ENCODE results near the gene CDK6. TPM values are rescaled to one million over a fixed set of nuclear protein-coding genes. Genes with fewer than 3 reads are reported as not detected.

Gene CDK6
- total RNA-seq, 4 donors from 2014 or later: 19.7 to 51.1 (median 33.8) TPM

DNA sequence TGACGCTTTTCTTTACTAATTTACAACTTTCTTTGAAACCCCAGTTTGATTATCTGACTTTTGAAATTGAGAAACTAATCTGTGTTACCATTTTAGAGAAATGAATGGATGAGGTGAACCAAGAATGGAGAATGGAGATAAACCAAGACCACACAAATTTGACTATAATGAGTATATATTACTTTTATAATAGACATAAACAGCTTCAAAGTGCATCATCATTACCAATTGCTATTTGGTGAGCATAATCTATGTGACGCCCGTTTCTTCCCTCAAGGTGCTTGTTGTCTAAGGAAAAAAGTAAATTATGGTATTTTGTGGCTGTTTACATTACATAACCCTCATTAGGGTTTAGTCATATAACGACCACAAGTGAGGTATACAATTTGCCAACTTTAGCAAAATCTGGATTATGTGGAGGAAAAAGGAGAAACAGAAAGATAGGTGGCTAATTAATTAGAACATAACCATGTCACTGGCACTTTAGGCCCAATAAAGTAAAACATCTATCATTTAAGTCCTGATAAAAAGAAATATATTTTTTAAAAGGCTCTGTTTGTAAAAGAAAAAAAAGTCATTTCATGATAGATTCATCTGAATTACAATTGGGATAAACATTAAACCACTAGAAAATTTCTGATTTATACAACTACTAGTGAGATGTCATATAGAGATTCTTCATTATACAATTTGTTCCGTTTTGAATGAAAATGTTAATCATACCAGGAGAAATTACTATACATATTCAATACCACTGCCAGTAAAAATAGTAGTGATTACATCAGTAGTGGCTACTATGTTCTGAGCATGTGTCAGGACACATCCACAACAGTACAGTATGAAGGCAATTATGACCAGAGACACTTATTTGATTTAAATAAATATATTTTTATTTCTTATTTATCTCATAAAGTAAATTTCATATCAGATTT, 128.0 kb downstream of the CDK6 start:
- H3K27me3 ChIP-seq: no peaks in the 10 kb centered on the region
- no peak overlapping the region for H3K4me3 ChIP-seq
- no peak for TF ChIP-seq POLR2AphosphoS5 (IDR thresholded peaks at IDR 0.05)
- TF ChIP-seq, protein P1, sequence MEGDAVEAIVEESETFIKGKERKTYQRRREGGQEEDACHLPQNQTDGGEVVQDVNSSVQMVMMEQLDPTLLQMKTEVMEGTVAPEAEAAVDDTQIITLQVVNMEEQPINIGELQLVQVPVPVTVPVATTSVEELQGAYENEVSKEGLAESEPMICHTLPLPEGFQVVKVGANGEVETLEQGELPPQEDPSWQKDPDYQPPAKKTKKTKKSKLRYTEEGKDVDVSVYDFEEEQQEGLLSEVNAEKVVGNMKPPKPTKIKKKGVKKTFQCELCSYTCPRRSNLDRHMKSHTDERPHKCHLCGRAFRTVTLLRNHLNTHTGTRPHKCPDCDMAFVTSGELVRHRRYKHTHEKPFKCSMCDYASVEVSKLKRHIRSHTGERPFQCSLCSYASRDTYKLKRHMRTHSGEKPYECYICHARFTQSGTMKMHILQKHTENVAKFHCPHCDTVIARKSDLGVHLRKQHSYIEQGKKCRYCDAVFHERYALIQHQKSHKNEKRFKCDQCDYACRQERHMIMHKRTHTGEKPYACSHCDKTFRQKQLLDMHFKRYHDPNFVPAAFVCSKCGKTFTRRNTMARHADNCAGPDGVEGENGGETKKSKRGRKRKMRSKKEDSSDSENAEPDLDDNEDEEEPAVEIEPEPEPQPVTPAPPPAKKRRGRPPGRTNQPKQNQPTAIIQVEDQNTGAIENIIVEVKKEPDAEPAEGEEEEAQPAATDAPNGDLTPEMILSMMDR (IDR thresholded peaks at IDR 0.05): no peak
- TF ChIP-seq POLR2A (IDR thresholded peaks at IDR 0.05): no peak
- no peak for TF ChIP-seq EP300 (IDR thresholded peaks at IDR 0.05)
- no peak overlapping the region for H3K27ac ChIP-seq
- 84 to 87% methylated on average over 5 of the region's 5 CpGs for WGBS, 2 donors (ENCODE audit: low coverage in 1 of 2)
- H3K36me3 ChIP-seq: no peaks in the 10 kb centered on the region
- no peaks in the 10 kb centered on the region for H3K9me3 ChIP-seq
- no peaks in the 10 kb centered on the region for H3K4me1 ChIP-seq
- ATAC-seq: no peak

DNA sequence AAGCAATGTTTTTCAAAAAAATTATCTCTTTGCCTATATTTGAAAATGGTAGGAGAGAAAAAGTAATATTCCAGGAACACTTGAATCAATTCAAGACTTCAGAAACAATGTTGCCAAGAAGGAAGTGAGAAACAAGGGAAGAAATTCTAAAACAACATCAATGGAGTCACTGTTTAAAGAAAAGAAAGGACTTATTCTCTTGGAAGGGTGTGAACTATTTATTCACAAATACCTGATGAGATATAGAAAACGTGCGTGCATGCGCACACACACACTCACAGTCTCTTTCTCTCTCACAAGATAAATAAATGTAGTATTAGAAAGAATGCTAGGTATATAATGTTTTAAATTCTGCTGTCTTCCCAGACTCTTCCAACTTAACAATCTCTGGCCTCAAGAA, 128.9 kb downstream of the CDK6 start:
- no peak overlapping the region for H3K4me3 ChIP-seq
- TF ChIP-seq, protein P1 (IDR thresholded peaks at IDR 0.05): no peak
- TF ChIP-seq POLR2A (IDR thresholded peaks at IDR 0.05) (no peak), POLR2AphosphoS5 (IDR thresholded peaks at IDR 0.05) (no peak), EP300 (IDR thresholded peaks at IDR 0.05) (no peak)
- H3K27me3 ChIP-seq: no peaks in the 10 kb centered on the region
- WGBS, 2 donors (ENCODE audit: low coverage in 1 of 2): 82 to 87% methylated on average over 3 of the region's 3 CpGs
- H3K27ac ChIP-seq: no peak overlapping the region
- no peaks in the 10 kb centered on the region for H3K9me3 ChIP-seq
- no peaks in the 10 kb centered on the region for H3K4me1 ChIP-seq
- H3K36me3 ChIP-seq: no peaks in the 10 kb centered on the region
- ATAC-seq: no peak

DNA sequence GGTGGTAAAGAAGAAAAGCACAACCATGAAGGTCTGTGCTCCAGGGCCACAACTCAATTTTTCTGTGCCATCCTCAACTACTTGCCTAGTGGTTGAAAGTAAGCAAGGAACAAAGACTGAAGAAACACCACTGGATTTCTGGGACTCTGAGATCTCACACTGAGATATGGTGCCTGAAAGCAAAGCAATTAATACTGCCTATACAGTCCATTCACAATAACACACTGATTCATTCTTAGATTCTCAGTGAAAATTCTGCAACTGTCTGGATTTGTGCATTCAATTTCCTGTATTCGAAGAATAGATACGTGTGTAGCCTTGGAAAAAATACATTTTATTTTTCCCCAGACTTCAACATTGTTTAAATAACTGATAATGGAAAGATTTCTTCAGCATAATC, 129.8 kb downstream of the CDK6 start:
- Histone ChIP-seq H3K27ac (no peak overlapping the region), H3K9me3 (no peaks in the 10 kb centered on the region), H3K27me3 (no peaks in the 10 kb centered on the region), H3K4me1 (no peaks in the 10 kb centered on the region), H3K36me3 (no peaks in the 10 kb centered on the region), H3K4me3 (no peak overlapping the region)
- TF ChIP-seq POLR2A (IDR thresholded peaks at IDR 0.05) (no peak), POLR2AphosphoS5 (IDR thresholded peaks at IDR 0.05) (no peak), EP300 (IDR thresholded peaks at IDR 0.05) (no peak)
- TF ChIP-seq, protein P1 (IDR thresholded peaks at IDR 0.05): no peak
- ATAC-seq: no peak
- 71 to 86% methylated on average over 2 of the region's 2 CpGs for WGBS, 2 donors (ENCODE audit: low coverage in 1 of 2)

DNA sequence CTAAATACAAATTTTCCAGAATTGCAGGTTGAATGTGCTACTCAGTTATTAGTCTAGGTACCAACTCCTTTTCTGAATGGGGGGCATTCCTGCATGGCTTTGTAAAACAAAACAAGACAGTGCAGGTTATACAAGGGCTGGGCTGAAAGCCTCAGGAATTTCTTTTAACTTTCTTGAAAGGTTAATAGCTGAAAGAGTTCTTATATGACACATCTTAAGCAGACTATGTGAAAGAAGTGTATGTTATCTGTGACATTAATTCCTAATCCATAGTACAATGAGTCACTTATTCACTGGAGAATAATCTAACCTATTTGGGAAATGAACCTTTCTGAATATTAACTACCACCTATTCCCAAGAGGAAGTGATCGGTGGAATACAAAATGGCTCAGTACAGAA, 130.5 kb downstream of the CDK6 start:
- Histone ChIP-seq H3K4me1 (no peaks in the 10 kb centered on the region), H3K9me3 (no peaks in the 10 kb centered on the region), H3K36me3 (no peaks in the 10 kb centered on the region), H3K27me3 (no peaks in the 10 kb centered on the region), H3K27ac (no peak overlapping the region), H3K4me3 (no peak overlapping the region)
- no peak for TF ChIP-seq POLR2AphosphoS5 (IDR thresholded peaks at IDR 0.05)
- no peak for ATAC-seq
- WGBS, 2 donors (ENCODE audit: low coverage in 1 of 2): 100% methylated on average over 1 of the region's 1 CpG; no CpG with 5 or more reads in 1 of the 2 donors

DNA sequence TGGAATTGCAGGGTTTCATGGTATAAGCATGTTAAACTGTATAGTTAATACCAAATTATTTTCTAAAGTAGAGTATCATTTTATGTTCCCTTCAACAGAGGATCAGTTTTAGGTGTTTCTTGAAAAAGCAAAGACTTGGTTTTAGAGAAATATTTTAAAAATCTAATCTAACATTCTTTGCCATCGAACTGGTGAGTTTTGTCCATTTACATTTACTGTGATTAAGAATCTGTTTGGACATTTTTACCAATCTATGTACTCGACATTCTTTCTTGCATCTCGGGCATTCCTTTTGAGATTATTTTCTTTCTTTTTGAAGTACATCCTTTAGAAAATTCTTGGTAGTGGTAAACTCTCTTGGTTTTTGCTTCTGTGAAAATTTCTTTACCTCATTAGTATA, 131.5 kb downstream of the CDK6 start:
- H3K4me1 ChIP-seq: peaks cover 0 to 2% (median 0%) of the 10 kb centered on the region in 3 donors
- H3K36me3 ChIP-seq: no peaks in the 10 kb centered on the region
- H3K27me3 ChIP-seq: no peaks in the 10 kb centered on the region
- H3K4me3 ChIP-seq: no peak overlapping the region
- 93 to 98% methylated on average over 3 of the region's 3 CpGs for WGBS, 2 donors (ENCODE audit: low coverage in 1 of 2)
- H3K9me3 ChIP-seq: no peaks in the 10 kb centered on the region
- no peak for ATAC-seq
- TF ChIP-seq, protein P1 (IDR thresholded peaks at IDR 0.05): no peak
- TF ChIP-seq EP300 (IDR thresholded peaks at IDR 0.05) (no peak), POLR2AphosphoS5 (IDR thresholded peaks at IDR 0.05) (no peak), POLR2A (IDR thresholded peaks at IDR 0.05) (no peak)
- H3K27ac ChIP-seq: no peak overlapping the region

Measured in gastroesophageal sphincter (tissue), 4 donors.